NB4 (cell line): ENCODE results near the gene THBS4.

ENCODE experiments used
- DNase-seq: peaks from one replicate; pipeline ENCODE4 v3.0.0; 2010; ENCODE audit warnings: low read depth
- H3K4me3 ChIP-seq: one replicate; pipeline ENCODE4 v1.5.1; 2011; ENCODE audit warnings: mild to moderate bottlenecking, low read depth, low read length, moderate library complexity
- CTCF ChIP-seq: IDR thresholded peaks from one replicate; pipeline ENCODE4 v1.5.1; 2012; ENCODE audit warnings: low read depth, low read length
- MAX ChIP-seq: IDR thresholded peaks from 2 replicates; pipeline ENCODE4 v1.6.1; 2011; ENCODE audit warnings: low read depth, low read length
- MYC ChIP-seq: IDR thresholded peaks from 2 replicates; pipeline ENCODE4 v1.6.1; 2011; ENCODE audit warnings: low read depth, low read length
- POLR2A ChIP-seq: IDR thresholded peaks from 2 replicates; pipeline ENCODE4 v1.6.1; 2011; ENCODE audit warnings: mild to moderate bottlenecking; ENCODE audit not compliant: insufficient read length; ENCODE audit errors: extremely low read depth

The THBS4 gene

GRCh38 chr5:80129146-80129545 lies 94.0 kb downstream of the THBS4 start:
- TF ChIP-seq MAX: no peak
- TF ChIP-seq POLR2A: no peak
- no peak for TF ChIP-seq CTCF
- no peak for TF ChIP-seq MYC
- DNase-seq: no peak
- H3K4me3 ChIP-seq: no peak overlapping the region
